ENCODE results near the gene IL17D. TPM values are rescaled to one million over a fixed set of nuclear protein-coding genes. Genes with fewer than 3 reads are reported as not detected.

The IL17D gene
- total RNA-seq, 1 experiment from 2014 or later, result 1.2 TPM

DNA sequence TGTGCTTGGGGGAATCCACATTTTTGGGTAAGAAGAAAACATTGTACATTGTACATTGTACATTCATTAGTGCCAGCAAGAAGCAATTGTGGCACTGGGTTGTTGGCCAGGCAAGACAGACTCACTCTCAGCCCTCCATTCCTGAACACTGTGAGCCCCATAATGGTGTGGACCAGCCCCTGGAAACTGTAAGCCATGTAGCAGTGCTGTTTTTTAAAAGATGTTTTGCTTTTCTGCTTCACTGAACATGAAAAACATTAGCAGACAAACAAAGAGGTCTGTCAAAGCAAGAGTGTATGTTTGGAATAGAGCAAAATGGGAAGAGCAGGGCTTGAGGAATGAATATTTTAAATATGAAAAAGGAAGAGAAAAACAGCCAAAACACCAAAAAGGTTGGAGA, 39.1 kb upstream of the IL17D start:
- Histone ChIP-seq H3K4me1 (ENCODE audit: insufficient read depth, low read length) (no peaks in the 10 kb centered on the region), H3K79me2 (ENCODE audit: insufficient read depth, low read length) (no peaks in the 10 kb centered on the region), H3K9me3 (ENCODE audit: control insufficient read depth, low read depth, low read length) (no peaks in the 10 kb centered on the region), H3K23me2 (ENCODE audit: insufficient read length, low read depth, low read length, poor library complexity, severe bottlenecking) (no peaks in the 10 kb centered on the region), H3K79me1 (ENCODE audit: insufficient read depth, low read depth, low read length, poor library complexity, severe bottlenecking) (no peaks in the 10 kb centered on the region), H4K91ac (ENCODE audit: insufficient read length, low read depth, low read length) (no peak overlapping the region), H2AK5ac (ENCODE audit: insufficient read length, low read length) (no peak overlapping the region), H3K27me3 (ENCODE audit: insufficient read depth, low read length) (no peaks in the 10 kb centered on the region), H3K4ac (ENCODE audit: low read depth, low read length) (no peak overlapping the region), H3K14ac (ENCODE audit: insufficient read depth, low read length) (no peak overlapping the region), H2BK15ac (ENCODE audit: low read depth, low read length) (no peak overlapping the region), H4K8ac (replicated peaks; ENCODE audit: insufficient read length, low read depth, low read length) (no peak overlapping the region), H4K5ac (ENCODE audit: insufficient read length, low read depth, low read length) (no peak overlapping the region), H2BK12ac (ENCODE audit: insufficient read length, low read depth, low read length) (no peak overlapping the region), H2BK5ac (ENCODE audit: insufficient read length, low read length) (no peak overlapping the region), H3K56ac (ENCODE audit: insufficient read length, low read depth, low read length) (no peak overlapping the region), H4K20me1 (ENCODE audit: control insufficient read depth, insufficient read depth, insufficient read length) (no peaks in the 10 kb centered on the region), H3K4me2 (ENCODE audit: insufficient read depth, insufficient read length, low read length) (no peak overlapping the region), H3K9ac (ENCODE audit: extremely low read depth, insufficient read length, low read length) (no peak overlapping the region), H2BK20ac (ENCODE audit: low read depth, low read length, poor library complexity, severe bottlenecking) (no peak overlapping the region), H3K23ac (ENCODE audit: insufficient read length, low read depth, low read length) (no peak overlapping the region), H3T11ph (ENCODE audit: low read length) (no peak overlapping the region), H3K27ac (ENCODE audit: insufficient read length, low read depth, low read length) (no peak overlapping the region), H2AFZ (ENCODE audit: low read length) (no peak overlapping the region), H3K18ac (ENCODE audit: insufficient read length, low read depth, low read length) (no peak overlapping the region), H2BK120ac (ENCODE audit: low read depth, low read length, poor library complexity, severe bottlenecking) (no peak overlapping the region)
- DNase-seq, result no peak
- no peak overlapping the region for H3K4me3 Mint-ChIP-seq
- TF ChIP-seq CTCF (conservative IDR thresholded peaks at IDR 0.05), result no peak
- no peak overlapping the region for H3K27ac Mint-ChIP-seq
- H3K9me3 Mint-ChIP-seq, result no peaks in the 10 kb centered on the region
- no peaks in the 10 kb centered on the region for H3K27me3 Mint-ChIP-seq (ENCODE audit: low read depth)
- H3K4me1 Mint-ChIP-seq, result no peaks in the 10 kb centered on the region
- peaks cover 0 to 3% (median 0%) of the 10 kb centered on the region in 3 experiments; a peak in 1 of 7 replicates for H3K36me3 Mint-ChIP-seq (ENCODE audit: insufficient read depth in 1 of 3, low read depth in 3 of 3)

Measured in H9 (cell line).